ENCODE results near the gene ZBTB5. TPM values are rescaled to one million over a fixed set of nuclear protein-coding genes. Genes with fewer than 3 reads are reported as not detected.
A peak's percentile ranks its signal among the peaks of the same experiment; 100 is the strongest.
"Not testable (repeated sequence)": the region's sequence is repeated elsewhere in the genome, so short reads cannot be mapped to it uniquely, and the experiment has no call there.

ZBTB5 gene
- total RNA-seq, 2 donors from 2014 or later: 13.9 to 16.5 TPM

DNA sequence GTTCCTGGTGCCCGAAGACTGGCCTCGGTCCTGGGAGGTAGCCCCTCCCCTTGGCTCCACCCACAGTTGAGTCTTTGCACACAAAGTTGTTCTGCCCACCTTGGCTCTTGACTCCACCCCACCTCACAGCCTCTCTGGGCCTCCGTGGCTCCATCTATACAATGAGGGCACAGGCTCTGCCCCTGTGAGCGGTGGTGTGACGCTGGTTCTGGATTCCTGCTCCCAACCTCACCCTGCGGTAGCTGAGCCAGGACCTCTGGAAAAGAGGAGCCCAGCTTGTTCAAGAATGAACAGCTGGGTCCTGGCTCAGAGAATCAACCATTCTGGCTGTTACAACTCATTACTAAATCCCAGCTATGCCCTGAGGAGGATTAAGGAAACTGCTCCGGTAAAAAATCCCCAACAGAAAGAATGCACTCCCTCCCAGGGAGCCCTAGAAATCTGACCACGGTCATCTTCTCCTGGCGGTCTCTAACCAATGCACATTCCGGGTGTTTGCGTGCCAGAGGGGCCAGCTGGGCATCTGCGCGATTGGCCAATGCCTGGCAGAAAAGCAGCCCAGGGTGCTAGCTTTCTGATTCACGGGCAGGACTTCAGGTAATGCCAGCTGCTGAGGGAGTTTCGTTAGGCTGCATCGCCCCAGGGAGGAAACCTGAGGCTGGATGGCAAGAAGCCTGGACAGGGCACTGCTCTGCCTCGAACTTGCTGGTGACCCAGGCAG, 52.7 kb downstream of the ZBTB5 start:
- no peaks in the 10 kb centered on the region for H3K9me3 ChIP-seq (ENCODE audit: control insufficient read depth, low read length, poor library complexity, severe bottlenecking)
- Mint-ChIP-seq H3K36me3 (ENCODE audit: low read depth) (peaks cover 3% of the 10 kb centered on the region), H3K4me3 (no peak overlapping the region), H3K27me3 (peaks cover 8% of the 10 kb centered on the region), H3K27ac (no peak overlapping the region), H3K4me1 (peaks cover 24% of the 10 kb centered on the region)
- ATAC-seq: no peak
- no peak for DNase-seq

DNA sequence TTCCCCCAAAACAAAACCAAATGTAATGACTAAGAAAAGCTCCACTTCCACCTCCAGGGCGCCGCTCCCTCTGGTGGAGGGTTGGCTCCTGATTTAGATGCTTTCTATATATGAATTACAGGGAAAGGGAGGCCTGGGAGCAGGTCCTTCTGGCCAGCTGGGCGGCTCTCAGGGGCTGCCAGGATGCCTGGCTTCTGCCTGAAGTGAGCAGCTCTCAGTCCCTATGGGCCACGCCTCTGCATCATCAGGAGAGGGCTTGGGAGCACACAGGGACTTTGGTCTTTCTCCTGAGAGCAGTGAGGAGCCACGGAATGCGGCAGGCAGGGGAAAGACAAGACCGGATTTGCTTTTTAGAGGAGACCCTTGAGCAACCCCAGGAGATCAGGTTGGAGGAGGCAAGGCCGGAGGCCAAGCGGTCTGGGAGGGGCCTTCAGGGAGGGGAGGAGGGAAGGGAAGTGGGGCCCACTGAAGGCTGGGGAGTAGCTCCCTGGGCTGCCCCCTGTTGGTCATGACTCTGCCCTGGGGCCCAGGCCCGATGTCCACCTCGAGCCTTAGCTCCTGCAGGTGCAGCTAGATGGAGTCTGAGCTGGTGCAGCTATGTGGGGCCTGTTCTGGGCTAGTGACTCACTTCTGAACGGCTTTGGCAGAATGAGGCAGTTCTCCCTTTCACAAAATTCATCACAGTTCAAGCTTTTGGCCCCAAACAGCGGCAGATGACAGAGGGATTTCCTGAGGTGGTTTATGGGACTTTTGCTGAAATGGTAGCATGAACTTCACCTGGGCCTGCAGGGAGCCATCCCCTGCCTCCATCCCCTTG, 54.1 kb downstream of the ZBTB5 start:
- H3K4me1 Mint-ChIP-seq: peaks cover 27% of the 10 kb centered on the region
- peaks cover 8% of the 10 kb centered on the region for H3K27me3 Mint-ChIP-seq
- DNase-seq: no peak
- H3K9me3 ChIP-seq (ENCODE audit: control insufficient read depth, low read length, poor library complexity, severe bottlenecking): no peaks in the 10 kb centered on the region
- H3K36me3 Mint-ChIP-seq (ENCODE audit: low read depth): peaks cover 3% of the 10 kb centered on the region
- H3K27ac Mint-ChIP-seq: peak overlapping the region; percentile 91
- H3K4me3 Mint-ChIP-seq: no peak overlapping the region
- ATAC-seq: no peak

DNA sequence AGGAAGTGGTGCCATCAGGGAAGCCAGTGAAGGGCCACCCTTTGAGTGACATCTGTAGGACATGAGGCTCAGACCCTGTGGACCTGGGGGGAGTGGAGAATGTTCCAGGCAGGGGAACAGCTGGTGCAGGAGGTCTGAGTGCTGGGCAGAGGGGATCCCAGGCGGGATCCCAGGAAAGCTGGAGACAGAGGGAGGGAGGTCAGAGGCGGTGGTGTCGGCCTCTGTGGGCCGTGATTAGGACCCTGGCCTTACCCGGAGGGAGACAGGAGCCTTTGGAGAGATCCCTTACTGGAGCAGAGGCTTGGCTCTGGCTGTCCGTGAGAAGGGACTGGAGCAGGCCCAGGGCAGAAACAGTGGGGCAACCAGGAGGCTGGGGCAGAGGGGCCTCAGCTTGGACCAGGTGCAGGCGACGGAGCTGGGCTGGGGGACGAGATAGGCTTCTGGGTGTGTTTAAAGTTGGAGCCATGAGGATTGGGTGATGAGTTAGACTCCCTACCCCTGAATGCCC, 54.8 kb downstream of the ZBTB5 start:
- Mint-ChIP-seq H3K27me3 (peaks cover 6% of the 10 kb centered on the region), H3K4me1 (peaks cover 26% of the 10 kb centered on the region), H3K4me3 (no peak overlapping the region), H3K36me3 (ENCODE audit: low read depth) (peaks cover 3% of the 10 kb centered on the region), H3K27ac (peak overlapping the region; percentile 91)
- no peak for DNase-seq
- ATAC-seq: no peak
- H3K9me3 ChIP-seq (ENCODE audit: control insufficient read depth, low read length, poor library complexity, severe bottlenecking): no peaks in the 10 kb centered on the region

DNA sequence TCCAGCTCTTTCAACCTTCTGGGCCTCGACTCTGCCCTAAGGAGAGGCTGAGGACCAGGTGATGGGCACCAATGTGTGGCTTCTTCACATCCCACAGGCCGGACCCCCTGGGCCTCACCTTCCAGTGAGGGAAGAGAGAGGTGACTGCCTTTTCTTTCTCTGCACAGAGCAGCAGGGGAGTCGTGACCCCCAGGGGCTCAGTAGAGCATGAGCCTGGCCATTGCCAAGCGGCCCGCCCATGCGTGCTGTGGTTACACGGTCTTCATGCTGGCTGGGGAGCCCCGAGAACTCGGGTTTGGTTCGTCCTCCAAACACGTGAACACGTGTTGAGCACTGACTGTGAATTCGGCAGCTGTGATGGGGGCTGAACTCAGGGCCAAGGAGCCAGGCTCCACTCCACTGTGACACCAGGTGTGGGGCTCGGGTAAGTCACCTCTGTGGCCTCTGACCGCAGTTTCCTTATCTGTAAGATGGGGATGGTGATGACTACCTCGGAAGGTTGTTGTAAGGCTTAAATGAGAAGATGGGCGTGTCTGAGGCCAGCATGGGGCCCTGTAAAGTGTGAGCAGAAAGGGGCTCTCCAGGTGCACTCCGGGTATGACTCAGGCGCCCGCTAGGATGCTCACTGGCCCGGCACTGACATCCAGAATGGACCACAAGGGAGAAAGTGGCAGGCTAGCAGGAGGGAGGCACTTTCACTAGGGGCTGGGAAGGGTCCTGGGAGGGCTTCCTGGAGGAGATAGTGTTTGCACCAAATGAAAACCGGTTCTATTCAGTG, 56.1 kb downstream of the ZBTB5 start:
- DNase-seq (peak; percentile 44 to 62 (median 50)), ATAC-seq (peak; percentile 93)
- H3K9me3 ChIP-seq (ENCODE audit: control insufficient read depth, low read length, poor library complexity, severe bottlenecking): no peaks in the 10 kb centered on the region
- peak overlapping the region; percentile 91 for H3K27ac Mint-ChIP-seq
- H3K4me3 Mint-ChIP-seq: peak overlapping the region; percentile 66
- peaks cover 2% of the 10 kb centered on the region for H3K36me3 Mint-ChIP-seq (ENCODE audit: low read depth)
- H3K4me1 Mint-ChIP-seq: peaks cover 24% of the 10 kb centered on the region
- H3K27me3 Mint-ChIP-seq: no peaks in the 10 kb centered on the region

DNA sequence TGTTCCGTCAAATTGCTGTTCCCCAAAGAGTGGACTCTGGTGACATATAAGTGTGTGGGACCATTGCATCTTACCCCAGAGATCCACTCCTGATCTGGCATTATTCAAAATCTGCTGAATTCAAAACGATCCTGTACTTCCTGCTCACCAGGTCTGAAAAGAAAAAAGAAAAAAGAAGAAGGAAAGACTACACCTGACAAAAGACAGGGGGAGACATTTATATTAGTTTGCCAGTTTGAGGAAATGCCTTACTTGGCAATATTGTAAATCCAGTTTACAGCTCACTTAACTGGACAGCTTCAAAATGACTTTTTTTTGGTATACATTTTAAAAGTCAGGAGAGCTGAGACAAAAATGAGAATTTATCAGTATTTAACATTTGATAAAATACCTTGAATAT, 57.8 kb downstream of the ZBTB5 start:
- DNase-seq (no peak), ATAC-seq (no peak)
- H3K9me3 ChIP-seq (ENCODE audit: control insufficient read depth, low read length, poor library complexity, severe bottlenecking): no peaks in the 10 kb centered on the region
- Mint-ChIP-seq H3K4me3 (no peak overlapping the region), H3K36me3 (ENCODE audit: low read depth) (peaks cover 2% of the 10 kb centered on the region), H3K4me1 (peaks cover 24% of the 10 kb centered on the region), H3K27ac (peak overlapping the region; percentile 62), H3K27me3 (no peaks in the 10 kb centered on the region)

DNA sequence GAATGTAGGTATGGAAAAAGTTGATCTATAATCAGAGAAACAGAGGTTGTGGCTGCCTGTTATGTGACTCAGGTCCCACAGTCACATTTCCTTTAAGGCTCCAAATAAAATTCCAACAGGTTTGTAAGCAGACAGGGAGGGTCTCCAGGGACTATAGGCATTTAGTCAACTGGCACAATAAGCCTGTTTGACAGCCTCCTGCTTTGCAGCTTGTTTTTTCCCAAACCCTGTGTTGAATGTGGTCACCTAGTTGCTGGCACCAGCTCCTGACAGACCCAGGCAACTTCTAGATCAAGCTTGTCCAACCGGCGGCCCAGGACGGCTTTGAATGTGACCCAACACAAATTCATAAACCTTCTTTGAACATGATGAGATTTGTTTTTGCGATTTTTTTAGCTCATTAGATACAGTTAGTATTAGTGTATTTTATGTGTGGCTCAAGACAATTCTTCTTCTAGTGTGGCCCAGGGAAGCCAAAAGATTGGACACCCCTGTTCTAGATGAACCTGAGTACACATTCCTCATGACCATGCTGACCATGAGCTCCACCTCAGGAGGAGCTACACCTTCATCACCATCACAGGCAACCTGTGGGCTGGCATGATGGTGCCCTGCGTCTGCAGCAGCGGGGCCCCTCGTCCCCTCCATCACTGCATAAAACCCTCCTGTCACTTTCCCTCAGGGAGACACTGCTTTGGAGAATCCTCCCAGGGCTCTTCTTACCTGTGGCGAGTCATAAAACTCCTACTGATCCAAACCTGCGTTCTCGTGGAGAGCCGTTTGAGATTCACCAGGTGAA, 58.4 kb downstream of the ZBTB5 start:
- Mint-ChIP-seq H3K4me1 (peaks cover 24% of the 10 kb centered on the region), H3K36me3 (ENCODE audit: low read depth) (peaks cover 2% of the 10 kb centered on the region), H3K27ac (peak overlapping the region; percentile 62), H3K4me3 (no peak overlapping the region), H3K27me3 (no peaks in the 10 kb centered on the region)
- H3K9me3 ChIP-seq (ENCODE audit: control insufficient read depth, low read length, poor library complexity, severe bottlenecking): no peaks in the 10 kb centered on the region
- no peak for ATAC-seq
- no peak for DNase-seq

DNA sequence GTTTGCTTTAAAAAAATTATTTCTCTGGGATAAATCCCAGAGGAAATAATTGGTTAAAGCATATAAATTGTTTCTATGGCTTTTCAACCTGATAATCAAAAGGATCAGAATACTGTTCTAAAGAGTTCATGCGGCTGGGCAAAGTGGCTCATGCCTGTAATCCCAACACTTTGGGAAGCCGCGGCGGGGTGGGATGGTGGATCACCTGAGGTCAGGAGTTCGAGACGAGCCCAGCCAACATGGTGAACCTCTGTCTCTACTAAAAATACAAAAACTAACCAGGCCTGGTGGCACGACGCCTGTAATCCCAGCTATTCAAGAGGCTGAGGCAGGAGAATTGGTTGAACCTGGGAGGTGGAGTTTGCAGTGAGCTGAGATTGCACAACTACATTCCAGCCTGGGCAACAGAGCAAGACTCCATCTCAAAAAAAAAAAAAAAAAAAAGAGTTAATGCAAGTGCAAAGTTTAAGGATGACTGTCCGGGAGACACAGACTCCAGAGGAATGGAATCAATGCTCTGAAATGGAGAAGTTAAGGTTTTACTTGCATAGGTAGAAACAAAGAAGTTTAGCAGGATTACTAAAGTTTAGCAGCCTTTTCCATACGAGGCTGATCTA, 59.4 kb downstream of the ZBTB5 start:
- H3K9me3 ChIP-seq (ENCODE audit: control insufficient read depth, low read length, poor library complexity, severe bottlenecking): no peaks in the 10 kb centered on the region
- ATAC-seq: no peak
- Mint-ChIP-seq H3K36me3 (ENCODE audit: low read depth) (peaks cover 2% of the 10 kb centered on the region), H3K27ac (no peak overlapping the region), H3K4me1 (peaks cover 19% of the 10 kb centered on the region), H3K27me3 (no peaks in the 10 kb centered on the region), H3K4me3 (no peak overlapping the region)
- DNase-seq: no peak

DNA sequence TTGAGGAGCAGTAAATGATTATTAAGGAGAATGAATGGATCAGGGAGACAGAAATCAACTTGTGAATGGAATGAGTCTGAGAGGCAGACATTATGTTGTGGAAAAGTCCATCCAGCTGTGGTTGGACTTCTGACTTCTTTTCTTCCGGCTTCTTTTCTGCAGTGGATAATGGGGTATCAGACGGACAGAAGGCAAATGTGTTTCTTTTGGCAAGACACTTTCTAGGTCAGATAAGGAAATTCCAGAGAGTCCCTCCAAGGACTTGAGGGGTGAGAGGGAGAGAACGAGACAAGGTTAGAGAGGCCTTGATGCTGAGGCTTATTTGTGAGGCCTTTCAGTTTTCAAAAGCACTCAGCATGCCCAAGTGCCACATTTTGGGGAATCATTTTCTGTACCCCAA, 59.9 kb downstream of the ZBTB5 start:
- no peak overlapping the region for H3K27ac Mint-ChIP-seq
- no peak for ATAC-seq
- peaks cover 18% of the 10 kb centered on the region for H3K4me1 Mint-ChIP-seq
- no peak overlapping the region for H3K4me3 Mint-ChIP-seq
- no peaks in the 10 kb centered on the region for H3K27me3 Mint-ChIP-seq
- peaks cover 2% of the 10 kb centered on the region for H3K36me3 Mint-ChIP-seq (ENCODE audit: low read depth)
- no peak for DNase-seq
- H3K9me3 ChIP-seq (ENCODE audit: control insufficient read depth, low read length, poor library complexity, severe bottlenecking): no peaks in the 10 kb centered on the region

DNA sequence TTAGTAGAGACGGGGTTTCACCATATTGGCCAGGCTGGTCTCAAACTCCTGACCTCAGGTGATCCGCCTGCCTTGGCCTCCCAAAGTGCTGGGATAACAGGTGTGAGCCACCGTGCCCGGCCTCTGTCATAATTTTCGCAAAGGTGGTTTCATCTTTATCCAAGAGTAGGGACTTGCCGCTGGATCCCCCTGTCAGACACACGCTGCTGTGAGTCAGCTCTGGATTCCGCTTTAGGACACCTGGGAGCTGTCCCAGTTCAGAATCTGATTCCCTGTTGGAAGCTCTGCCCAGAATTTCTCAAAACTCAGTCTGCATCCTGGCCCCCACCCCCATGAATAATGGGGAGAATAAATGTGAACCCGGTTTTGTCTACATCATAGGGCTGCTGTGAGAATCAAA, 60.7 kb downstream of the ZBTB5 start:
- Mint-ChIP-seq H3K36me3 (ENCODE audit: low read depth) (peaks cover 2% of the 10 kb centered on the region), H3K27me3 (no peaks in the 10 kb centered on the region), H3K27ac (no peak overlapping the region), H3K4me1 (peaks cover 14% of the 10 kb centered on the region), H3K4me3 (no peak overlapping the region)
- ATAC-seq: no peak
- no peak for DNase-seq
- H3K9me3 ChIP-seq (ENCODE audit: control insufficient read depth, low read length, poor library complexity, severe bottlenecking): no peaks in the 10 kb centered on the region

DNA sequence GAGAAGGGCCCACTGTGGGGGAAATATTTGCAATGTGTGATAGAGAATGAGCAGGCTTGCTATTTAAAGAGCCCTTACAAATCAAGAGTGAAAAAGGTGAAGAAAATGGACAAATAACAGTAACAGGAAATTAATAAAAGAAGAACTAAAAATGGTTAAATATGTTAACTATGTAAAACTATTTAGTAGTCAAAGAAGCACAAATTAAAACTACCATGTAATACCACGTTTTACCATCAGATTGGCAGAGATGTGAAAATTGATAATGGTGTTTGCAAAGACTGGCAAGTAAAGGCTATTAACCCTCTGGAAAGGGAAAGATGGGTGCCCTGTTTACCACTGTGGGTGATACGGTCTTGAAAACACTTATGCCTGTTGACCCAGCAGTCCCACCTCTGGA, 65.9 kb downstream of the ZBTB5 start:
- Mint-ChIP-seq H3K4me1 (no peaks in the 10 kb centered on the region), H3K27ac (no peak overlapping the region), H3K36me3 (ENCODE audit: low read depth) (no peaks in the 10 kb centered on the region), H3K4me3 (no peak overlapping the region), H3K27me3 (peaks cover 7% of the 10 kb centered on the region)
- ATAC-seq: no peak
- no peak for DNase-seq
- no peaks in the 10 kb centered on the region for H3K9me3 ChIP-seq (ENCODE audit: control insufficient read depth, low read length, poor library complexity, severe bottlenecking)

DNA sequence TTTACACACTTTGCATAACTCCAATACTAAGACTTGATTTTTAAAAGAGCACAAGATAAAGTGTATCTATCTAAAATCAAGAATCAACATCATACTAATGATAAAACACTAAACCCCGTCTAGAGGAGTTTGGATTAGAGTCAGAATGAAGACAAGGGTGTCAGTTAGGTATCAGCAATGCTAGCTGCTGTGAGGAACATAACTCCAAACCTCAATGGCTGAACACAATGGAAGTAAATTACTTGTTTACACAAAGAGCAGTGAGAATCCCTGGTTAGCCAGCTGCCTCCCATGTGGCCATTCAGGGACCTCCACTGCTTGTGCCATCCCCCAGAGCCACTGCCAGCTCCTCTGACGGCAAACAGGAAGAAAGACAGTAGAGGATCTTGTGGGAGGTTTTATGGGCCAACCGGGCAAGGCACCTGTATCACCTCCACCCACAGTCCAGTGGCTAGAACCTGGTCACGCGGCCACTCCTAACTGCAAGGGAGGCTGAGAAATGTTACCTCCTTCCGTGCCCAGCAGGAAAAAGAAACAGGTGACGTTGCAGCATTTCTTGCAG, 66.7 kb downstream of the ZBTB5 start:
- no peaks in the 10 kb centered on the region for H3K4me1 Mint-ChIP-seq
- no peak for ATAC-seq
- no peak for DNase-seq
- H3K9me3 ChIP-seq (ENCODE audit: control insufficient read depth, low read length, poor library complexity, severe bottlenecking): no peaks in the 10 kb centered on the region
- H3K4me3 Mint-ChIP-seq: no peak overlapping the region
- no peak overlapping the region for H3K27ac Mint-ChIP-seq
- no peaks in the 10 kb centered on the region for H3K36me3 Mint-ChIP-seq (ENCODE audit: low read depth)
- H3K27me3 Mint-ChIP-seq: peaks cover 7% of the 10 kb centered on the region

DNA sequence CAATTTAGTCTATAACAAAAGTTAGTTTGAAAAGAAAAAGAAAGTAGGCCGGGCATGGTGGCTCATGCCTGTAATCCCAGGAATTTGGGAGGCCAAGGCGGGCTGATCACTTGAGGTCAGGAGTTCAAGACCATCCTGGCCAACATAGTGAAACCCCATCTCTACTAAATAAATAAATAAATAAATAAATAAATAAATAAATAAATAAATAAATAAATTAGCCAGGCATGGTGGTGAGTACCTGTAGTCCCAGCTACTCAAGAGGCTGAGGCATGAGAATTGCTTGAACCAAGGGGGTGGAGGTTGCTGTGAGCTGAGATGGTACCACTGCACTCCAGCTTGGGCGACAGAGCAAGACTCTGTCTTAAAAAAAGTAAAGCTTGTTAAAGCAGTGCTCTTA, 67.3 kb downstream of the ZBTB5 start:
- not testable (repeated sequence) for H3K4me1 Mint-ChIP-seq; H3K27ac Mint-ChIP-seq; H3K4me3 Mint-ChIP-seq; H3K27me3 Mint-ChIP-seq; H3K9me3 ChIP-seq (ENCODE audit: control insufficient read depth, low read length, poor library complexity, severe bottlenecking); DNase-seq; H3K36me3 Mint-ChIP-seq (ENCODE audit: low read depth); ATAC-seq
